Measurements from ENCODE around the gene TGFB1. TPM values are rescaled to one million over a fixed set of nuclear protein-coding genes. Genes with fewer than 3 reads are reported as not detected.
A peak's percentile ranks its signal among the peaks of the same experiment; 100 is the strongest.

Gene TGFB1
- 10 to 100 TPM; 83.6 to 85.6 TPM for total RNA-seq
- polyA plus RNA-seq: 10 to 100 TPM; 30.5 to 45.4 (median 34.5) TPM
- 39.7 to 137 (median 72.1) reads per million in 6 experiments for total RNA-seq

GRCh38 chr19:41353466-41354342 lies at the start of gene TGFB1:
Gene TGFB1 (minus strand): TSS chr19:41353922. CDS start chr19:41353044, 878 bp downstream.
- peak within 1 kb of the TSS; percentile 94 to 99 (median 98) for H3K27ac Mint-ChIP-seq
- POLR2A ChIA-PET: interaction anchor here (0.7 to 12.0 kb wide), 15 partner anchors 10 to 637 kb away, joined by 3 to 180 read pairs (median 11); partner anchors contain the start of genes B9D2, CCDC97, COQ8B and HNRNPUL1

DNA sequence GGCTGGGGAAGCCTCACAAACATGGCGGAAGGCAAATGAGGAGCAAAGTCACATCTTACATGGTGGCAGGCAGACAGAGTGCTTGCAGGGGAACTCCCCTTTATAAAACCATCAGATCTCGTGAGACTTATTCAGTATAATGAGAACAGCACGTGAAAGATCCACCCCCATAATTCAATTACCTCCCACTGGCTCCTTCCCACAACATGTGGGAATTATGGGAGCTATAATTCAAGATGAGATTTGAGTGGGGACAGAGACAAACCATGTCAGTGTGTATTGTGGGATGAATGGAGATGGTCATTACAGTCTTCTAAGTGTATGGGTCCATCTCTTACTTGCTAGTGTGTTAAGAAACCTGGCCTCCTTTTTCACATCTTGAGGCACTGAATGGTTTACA lies 48.3 kb upstream of the TGFB1 start:
- H3K27me3 Mint-ChIP-seq: peaks cover 0 to 2% (median 0%) of the 10 kb centered on the region in 5 donors
- POLR2A ChIA-PET: no interaction called here
- peaks cover 25 to 45% (median 33%) of the 10 kb centered on the region in 4 donors for H3K4me1 Mint-ChIP-seq
- no peaks in the 10 kb centered on the region for H3K9me3 Mint-ChIP-seq
- DNase-seq (no peak), ATAC-seq (no peak)
- peak overlapping the region in 1 of 10 donors; percentile 67 for H3K27ac Mint-ChIP-seq
- peaks cover 0 to 23% (median 0%) of the 10 kb centered on the region in 3 donors for H3K36me3 Mint-ChIP-seq
- peak overlapping the region in 1 of 10 donors; percentile 8 for H3K4me3 Mint-ChIP-seq

More at GRCh38 chr19:41353466-41354342, at the start of gene TGFB1:
- Mint-ChIP-seq H3K4me3 (peak within 1 kb of the TSS; percentile 92 to 100 (median 99)), H3K27me3 (no peaks in the 10 kb centered on the region), H3K9me3 (no peaks in the 10 kb centered on the region), H3K36me3 (peaks cover 0 to 13% (median 2%) of the 10 kb centered on the region in 3 donors), H3K4me1 (peaks cover 45 to 83% (median 69%) of the 10 kb centered on the region in 4 donors)
- peak; percentile 93 to 97 (median 95) for DNase-seq
- ATAC-seq: peak; percentile 55 to 57

GRCh38 chr19:41401483-41401882 lies 47.8 kb upstream of the TGFB1 start:
- no peaks in the 10 kb centered on the region for H3K9me3 Mint-ChIP-seq
- DNase-seq (no peak), ATAC-seq (no peak)
- H3K4me3 Mint-ChIP-seq: peak overlapping the region in 1 of 10 donors; percentile 8
- H3K27ac Mint-ChIP-seq: no peak overlapping the region
- H3K27me3 Mint-ChIP-seq: peaks cover 0 to 2% (median 0%) of the 10 kb centered on the region in 5 donors
- POLR2A ChIA-PET: no interaction called here
- peaks cover 25 to 46% (median 36%) of the 10 kb centered on the region in 4 donors for H3K4me1 Mint-ChIP-seq
- H3K36me3 Mint-ChIP-seq: peaks cover 0 to 23% (median 0%) of the 10 kb centered on the region in 3 donors

- DNase-seq: no peak
- Mint-ChIP-seq H3K4me1 (peaks cover 32 to 57% (median 51%) of the 10 kb centered on the region in 4 donors), H3K27me3 (peaks cover 0 to 2% (median 0%) of the 10 kb centered on the region in 5 donors), H3K27ac (peak overlapping the region in 7 of 10 donors; percentile 27 to 100 (median 57)), H3K36me3 (peaks cover 0 to 24% (median 0%) of the 10 kb centered on the region in 3 donors), H3K9me3 (no peaks in the 10 kb centered on the region), H3K4me3 (peak overlapping the region; percentile 28 to 98 (median 98))
- POLR2A ChIA-PET: interaction anchor here (0.6 kb wide), 2 partner anchors 24 to 43 kb away, joined by 3 to 4 read pairs; partner anchors contain the start of gene ERICH4
- no peak for ATAC-seq
These were observed 45.8 kb upstream of the TGFB1 start for GRCh38 chr19:41399525-41399924.

- H3K27me3 Mint-ChIP-seq: peaks cover 0 to 2% (median 0%) of the 10 kb centered on the region in 5 donors
- no peaks in the 10 kb centered on the region for H3K9me3 Mint-ChIP-seq
- H3K36me3 Mint-ChIP-seq: peaks cover 0 to 22% (median 0%) of the 10 kb centered on the region in 3 donors
- POLR2A ChIA-PET: interaction anchor here (0.6 to 2.9 kb wide), 5 partner anchors 24 to 194 kb away, joined by 3 to 17 read pairs (median 4); partner anchors contain the start of genes B9D2 and ERICH4
- H3K27ac Mint-ChIP-seq: peak overlapping the region in 9 of 10 donors; percentile 22 to 100 (median 100)
- ATAC-seq (no peak), DNase-seq (no peak)
- H3K4me3 Mint-ChIP-seq: peak overlapping the region; percentile 98 to 99 (median 98)
- peaks cover 32 to 57% (median 51%) of the 10 kb centered on the region in 4 donors for H3K4me1 Mint-ChIP-seq
These were observed 45.4 kb upstream of the TGFB1 start for GRCh38 chr19:41399091-41399490.

DNA sequence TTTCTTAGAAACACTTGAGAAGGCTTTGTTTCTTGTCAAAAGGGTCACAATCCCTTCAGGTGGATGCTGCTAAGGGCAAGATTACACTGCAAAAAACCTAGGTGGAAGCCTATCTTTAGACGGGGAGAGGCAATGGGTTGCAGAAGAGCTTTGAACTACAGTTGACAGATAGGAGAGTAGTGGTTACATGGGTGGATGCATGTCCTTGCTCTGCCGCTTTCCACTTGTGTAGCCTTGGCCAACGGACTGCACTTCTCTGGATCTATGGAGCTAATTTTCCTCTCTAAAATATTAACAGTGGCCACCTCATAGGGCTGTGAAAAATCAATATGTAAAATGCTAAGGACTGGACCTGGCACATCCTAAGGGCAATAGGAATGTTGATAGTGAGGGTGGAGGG lies 44.9 kb upstream of the TGFB1 start:
- peaks cover 31 to 58% (median 52%) of the 10 kb centered on the region in 4 donors for H3K4me1 Mint-ChIP-seq
- H3K36me3 Mint-ChIP-seq: peaks cover 0 to 25% (median 0%) of the 10 kb centered on the region in 3 donors
- peak overlapping the region; percentile 98 to 99 (median 98) for H3K4me3 Mint-ChIP-seq
- peak overlapping the region in 9 of 10 donors; percentile 22 to 100 (median 100) for H3K27ac Mint-ChIP-seq
- peaks cover 0 to 2% (median 0%) of the 10 kb centered on the region in 5 donors for H3K27me3 Mint-ChIP-seq
- DNase-seq (no peak), ATAC-seq (no peak)
- no peaks in the 10 kb centered on the region for H3K9me3 Mint-ChIP-seq
- POLR2A ChIA-PET: interaction anchor here (0.5 to 2.9 kb wide), 5 partner anchors 34 to 785 kb away, joined by 3 to 17 read pairs (median 3); partner anchors contain the start of gene B9D2

GRCh38 chr19:41398050-41398418 lies 44.3 kb upstream of the TGFB1 start:
- H3K36me3 Mint-ChIP-seq: peaks cover 0 to 20% (median 0%) of the 10 kb centered on the region in 3 donors
- no peak for ATAC-seq
- DNase-seq: no peak
- peaks cover 28 to 56% (median 51%) of the 10 kb centered on the region in 4 donors for H3K4me1 Mint-ChIP-seq
- H3K4me3 Mint-ChIP-seq: peak overlapping the region; percentile 98 to 99 (median 98)
- H3K9me3 Mint-ChIP-seq: no peaks in the 10 kb centered on the region
- peak overlapping the region; percentile 99 to 100 (median 100) for H3K27ac Mint-ChIP-seq
- POLR2A ChIA-PET: interaction anchor here (0.5 to 2.9 kb wide), 4 partner anchors 34 to 969 kb away, joined by 3 to 17 read pairs (median 6); partner anchors contain the start of gene B9D2
- peaks cover 0 to 2% (median 0%) of the 10 kb centered on the region in 5 donors for H3K27me3 Mint-ChIP-seq

DNA sequence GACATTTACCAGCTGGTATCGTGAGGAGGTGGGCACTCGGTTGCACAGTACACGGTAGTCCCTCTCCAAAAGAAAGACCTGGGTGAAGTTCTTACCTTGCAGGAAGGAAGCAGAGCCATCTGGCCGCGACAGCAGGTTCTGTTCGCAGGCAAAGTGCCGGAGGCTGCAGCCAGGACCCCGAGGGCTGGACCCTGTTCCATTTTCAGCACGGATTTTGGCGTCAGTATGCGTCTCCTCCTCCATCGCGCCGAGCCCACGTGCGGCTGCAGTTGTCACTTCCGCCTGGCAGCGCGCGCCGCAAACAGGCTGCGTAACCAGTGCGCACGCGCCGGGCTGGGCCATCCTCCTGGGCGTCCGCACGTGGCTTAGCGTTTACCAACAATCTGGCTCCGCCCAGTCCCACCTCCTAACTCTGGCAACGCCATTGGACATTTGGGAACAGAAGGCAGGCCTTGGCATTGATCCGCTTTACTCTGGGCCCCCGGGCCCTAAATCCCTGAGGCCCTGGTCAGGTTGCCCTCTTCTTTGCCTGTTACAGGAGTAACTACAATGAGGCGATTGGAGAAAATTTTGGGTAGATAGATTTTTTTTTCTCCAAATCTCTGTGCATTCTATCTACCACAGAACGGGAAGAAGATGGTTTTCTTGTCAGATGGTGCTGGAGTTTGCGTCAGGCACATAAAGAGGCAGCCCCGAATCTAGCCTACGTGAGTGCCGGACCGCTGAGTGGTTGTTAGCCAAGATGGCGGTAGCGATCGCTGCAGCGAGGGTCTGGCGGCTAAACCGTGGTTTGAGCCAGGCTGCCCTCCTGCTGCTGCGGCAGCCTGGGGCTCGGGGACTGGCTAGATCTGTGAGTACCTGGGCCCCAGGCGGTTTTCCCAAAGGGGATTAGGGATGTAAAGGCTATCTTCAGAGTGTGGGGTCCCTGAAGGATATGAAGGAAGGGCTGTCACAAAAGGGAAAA lies 43.6 kb upstream of the TGFB1 start, which contains the start of the genes BCKDHA and EXOSC5:
Gene BCKDHA (plus strand): TSS at position 733 of the 964 bp plus-strand sequence. CDS start 10 bp downstream, at position 743.
Gene EXOSC5 (minus strand): TSS at position 274 of the 964 bp plus-strand sequence. CDS start 31 bp downstream, at position 243.
- Mint-ChIP-seq H3K27me3 (peaks cover 0 to 2% (median 0%) of the 10 kb centered on the region in 5 donors), H3K4me3 (peak within 1 kb of the TSS; percentile 98 to 99 (median 98)), H3K36me3 (peaks cover 0 to 23% (median 0%) of the 10 kb centered on the region in 3 donors), H3K9me3 (no peaks in the 10 kb centered on the region), H3K27ac (peak within 1 kb of the TSS; percentile 99 to 100 (median 100)), H3K4me1 (peaks cover 27 to 56% (median 51%) of the 10 kb centered on the region in 4 donors)
- ATAC-seq: peak; percentile 98
- DNase-seq: peak; percentile 97 to 100 (median 99)
- POLR2A ChIA-PET: interaction anchor here (0.6 to 2.9 kb wide), 4 partner anchors 9 to 968 kb away, joined by 3 to 17 read pairs (median 6); partner anchors contain the start of gene B9D2

- POLR2A ChIA-PET: interaction anchor here (0.6 to 1.0 kb wide), 2 partner anchors 88 to 132 kb away, joined by 3 read pairs; no protein-coding TSS in a partner anchor
- DNase-seq (no peak), ATAC-seq (no peak)
- Mint-ChIP-seq H3K9me3 (no peaks in the 10 kb centered on the region), H3K4me1 (peaks cover 23 to 47% (median 44%) of the 10 kb centered on the region in 4 donors), H3K36me3 (peaks cover 0 to 33% (median 7%) of the 10 kb centered on the region in 3 donors), H3K27me3 (peaks cover 0 to 2% (median 0%) of the 10 kb centered on the region in 5 donors), H3K27ac (peak overlapping the region in 9 of 10 donors; percentile 5 to 84 (median 63)), H3K4me3 (peak overlapping the region; percentile 68 to 99 (median 98))
These were observed 41.6 kb upstream of the TGFB1 start for GRCh38 chr19:41395355-41395754.

- no peak overlapping the region for H3K27ac Mint-ChIP-seq
- peaks cover 0 to 58% (median 7%) of the 10 kb centered on the region in 3 donors for H3K36me3 Mint-ChIP-seq
- no peak for DNase-seq
- POLR2A ChIA-PET: no interaction called here
- peaks cover 12 to 31% (median 27%) of the 10 kb centered on the region in 4 donors for H3K4me1 Mint-ChIP-seq
- H3K4me3 Mint-ChIP-seq: no peak overlapping the region
- no peaks in the 10 kb centered on the region for H3K9me3 Mint-ChIP-seq
- peaks cover 0 to 2% (median 0%) of the 10 kb centered on the region in 5 donors for H3K27me3 Mint-ChIP-seq
- no peak for ATAC-seq
These were observed 39.1 kb upstream of the TGFB1 start for GRCh38 chr19:41392775-41393174.

- POLR2A ChIA-PET: no interaction called here
- no peak overlapping the region for H3K27ac Mint-ChIP-seq
These were observed 37.9 kb upstream of the TGFB1 start for GRCh38 chr19:41391618-41392017.

More at GRCh38 chr19:41391618-41392017, 37.9 kb upstream of the TGFB1 start:
- no peaks in the 10 kb centered on the region for H3K27me3 Mint-ChIP-seq
- peaks cover 0 to 64% (median 7%) of the 10 kb centered on the region in 3 donors for H3K36me3 Mint-ChIP-seq
- ATAC-seq: no peak
- DNase-seq: no peak
- H3K9me3 Mint-ChIP-seq: no peaks in the 10 kb centered on the region
- H3K4me3 Mint-ChIP-seq: no peak overlapping the region
- peaks cover 10 to 25% (median 18%) of the 10 kb centered on the region in 4 donors for H3K4me1 Mint-ChIP-seq
